GM19324 (cell line): ENCODE measurements around the gene SIX4.
"Not testable (repeated sequence)": the region's sequence is repeated elsewhere in the genome, so short reads cannot be mapped to it uniquely, and the experiment has no call there.

Experiments used
- ATAC-seq: cut with Tn5 transposase; IDR thresholded peaks from one replicate; pipeline ENCODE4 v1.9.1; 2021; ENCODE audit warnings: mild to moderate bottlenecking, moderate library complexity; ENCODE audit not compliant: unreplicated experiment, low FRiP score

Gene SIX4

GRCh38 chr14:60723907-60724618 lies at the start of gene SIX4:
SIX4 (minus strand) TSS chr14:60724351; CDS start chr14:60724074, 277 bp downstream.
- ATAC-seq: peak; percentile 35

GRCh38 chr14:60773558-60773957 lies 49.4 kb upstream of the SIX4 start:
- no peak for ATAC-seq

- no peak for ATAC-seq
Measured at GRCh38 chr14:60771117-60771516, 47.0 kb upstream of the SIX4 start.

- ATAC-seq: no peak
Measured at GRCh38 chr14:60768602-60769001, 44.5 kb upstream of the SIX4 start.

GRCh38 chr14:60760644-60761364 lies 36.7 kb upstream of the SIX4 start:
- no peak for ATAC-seq

GRCh38 chr14:60760209-60760608 lies 36.1 kb upstream of the SIX4 start:
- ATAC-seq: no peak

GRCh38 chr14:60758885-60759284 lies 34.7 kb upstream of the SIX4 start:
- no peak for ATAC-seq

GRCh38 chr14:60757567-60758002 lies 33.4 kb upstream of the SIX4 start:
- ATAC-seq: no peak

- ATAC-seq: no peak
Measured at GRCh38 chr14:60756847-60757246, 32.7 kb upstream of the SIX4 start.

- ATAC-seq: peak; percentile 97
Measured at GRCh38 chr14:60753264-60754119, 29.3 kb upstream of the SIX4 start.

- no peak for ATAC-seq
Measured at GRCh38 chr14:60744566-60744965, 20.4 kb upstream of the SIX4 start.

GRCh38 chr14:60738843-60739508 lies 14.8 kb upstream of the SIX4 start:
- no peak for ATAC-seq

GRCh38 chr14:60736494-60736893 lies 12.3 kb upstream of the SIX4 start:
- no peak for ATAC-seq

- ATAC-seq: no peak
Measured at GRCh38 chr14:60735416-60735815, 11.3 kb upstream of the SIX4 start.

GRCh38 chr14:60734465-60735242 lies 10.5 kb upstream of the SIX4 start, which contains the start of gene MNAT1:
MNAT1 (plus strand) TSS chr14:60734761; CDS start chr14:60734863, 102 bp downstream.
- ATAC-seq: peak; percentile 90

- ATAC-seq: no peak
Measured at GRCh38 chr14:60732840-60733483, 8.8 kb upstream of the SIX4 start.

GRCh38 chr14:60731291-60731690 lies 7.1 kb upstream of the SIX4 start:
- ATAC-seq: not testable (repeated sequence)

- peak; percentile 37 for ATAC-seq
Measured at GRCh38 chr14:60723116-60723906, 840 bp downstream of the SIX4 start.
